ENCODE data around the gene TLR9.

The TLR9 gene

GRCh38 chr3:52174896-52175295, 50.5 kb downstream of the TLR9 start:
- no peak for DNase-seq (ENCODE audit: low read depth, low spot score)

- no peak for DNase-seq (ENCODE audit: low read depth, low spot score)
These were observed 52.3 kb downstream of the TLR9 start for GRCh38 chr3:52173101-52173500.

- DNase-seq (ENCODE audit: low read depth, low spot score) = no peak
These were observed 53.1 kb downstream of the TLR9 start for GRCh38 chr3:52172262-52172757.

GRCh38 chr3:52171514-52172261, 53.8 kb downstream of the TLR9 start:
- no peak for DNase-seq (ENCODE audit: low read depth, low spot score)
